ENCODE data around the gene HOXD11. TPM values are rescaled to one million over a fixed set of nuclear protein-coding genes. Genes with fewer than 3 reads are reported as not detected.

HOXD11 gene
- total RNA-seq, 1 experiment from 2014 or later = not detected

- TF ChIP-seq RELA (CRISPR knock-in tag; IDR thresholded peaks at IDR 0.05; ENCODE audit: borderline replicate concordance) (no peak), FOXP1 (CRISPR knock-in tag; IDR thresholded peaks at IDR 0.05; ENCODE audit: borderline replicate concordance) (no peak), GTF2I (CRISPR knock-in tag; conservative IDR thresholded peaks at IDR 0.05) (no peak), ZNF532 (CRISPR knock-in tag; IDR thresholded peaks at IDR 0.05; ENCODE audit: borderline replicate concordance) (no peak)
Measured at GRCh38 chr2:176074919-176075425, 32.1 kb upstream of the HOXD11 start (continued).

GRCh38 chr2:176075481-176075880 is 31.6 kb upstream of the HOXD11 start:
- CTCF ChIA-PET = interaction anchor here (0.8 to 1.9 kb wide), 2 partner anchors 10 to 22 kb away, joined by 3 to 11 read pairs; no protein-coding TSS in a partner anchor
- POLR2A ChIA-PET = no interaction called here
- ATAC-seq (no peak), DNase-seq (ENCODE audit: low spot score) (no peak)
- Mint-ChIP-seq H3K27me3 (ENCODE audit: low read depth) (peaks cover 98% of the 10 kb centered on the region), H3K4me1 (peaks cover 33% of the 10 kb centered on the region), H3K9me3 (no peaks in the 10 kb centered on the region), H3K27ac (no peak overlapping the region), H3K36me3 (no peaks in the 10 kb centered on the region), H3K4me3 (peak overlapping the region; percentile 36)
- TF ChIP-seq NR1H2 (CRISPR knock-in tag; IDR thresholded peaks at IDR 0.05) (no peak), ZNF138 (CRISPR knock-in tag; conservative IDR thresholded peaks at IDR 0.05) (no peak), SMAD4 (CRISPR knock-in tag; IDR thresholded peaks at IDR 0.05) (no peak), NR3C1 (CRISPR knock-in tag; conservative IDR thresholded peaks at IDR 0.05; ENCODE audit: low read depth) (no peak), ATF2 (CRISPR knock-in tag; IDR thresholded peaks at IDR 0.05; ENCODE audit: borderline replicate concordance, low read depth) (no peak), NFYB (CRISPR knock-in tag; conservative IDR thresholded peaks at IDR 0.05; ENCODE audit: low read depth) (no peak), CDX4 (CRISPR knock-in tag; IDR thresholded peaks at IDR 0.05; ENCODE audit: borderline replicate concordance) (no peak), GABPB1 (CRISPR knock-in tag; IDR thresholded peaks at IDR 0.05) (no peak), JAZF1 (CRISPR knock-in tag; IDR thresholded peaks at IDR 0.05) (no peak), EMX1 (CRISPR knock-in tag; IDR thresholded peaks at IDR 0.05) (no peak), MLX (CRISPR knock-in tag; IDR thresholded peaks at IDR 0.05) (no peak), AFF4 (CRISPR knock-in tag; IDR thresholded peaks at IDR 0.05; ENCODE audit: borderline replicate concordance) (no peak), HMGXB4 (CRISPR knock-in tag; IDR thresholded peaks at IDR 0.05) (no peak), GTF2I (CRISPR knock-in tag; conservative IDR thresholded peaks at IDR 0.05) (no peak), ZNF219 (CRISPR knock-in tag; IDR thresholded peaks at IDR 0.05; ENCODE audit: borderline replicate concordance) (no peak)

Measured in WTC11 (cell line).